ENCODE results near the gene ATP5F1E.

Gene ATP5F1E

DNA sequence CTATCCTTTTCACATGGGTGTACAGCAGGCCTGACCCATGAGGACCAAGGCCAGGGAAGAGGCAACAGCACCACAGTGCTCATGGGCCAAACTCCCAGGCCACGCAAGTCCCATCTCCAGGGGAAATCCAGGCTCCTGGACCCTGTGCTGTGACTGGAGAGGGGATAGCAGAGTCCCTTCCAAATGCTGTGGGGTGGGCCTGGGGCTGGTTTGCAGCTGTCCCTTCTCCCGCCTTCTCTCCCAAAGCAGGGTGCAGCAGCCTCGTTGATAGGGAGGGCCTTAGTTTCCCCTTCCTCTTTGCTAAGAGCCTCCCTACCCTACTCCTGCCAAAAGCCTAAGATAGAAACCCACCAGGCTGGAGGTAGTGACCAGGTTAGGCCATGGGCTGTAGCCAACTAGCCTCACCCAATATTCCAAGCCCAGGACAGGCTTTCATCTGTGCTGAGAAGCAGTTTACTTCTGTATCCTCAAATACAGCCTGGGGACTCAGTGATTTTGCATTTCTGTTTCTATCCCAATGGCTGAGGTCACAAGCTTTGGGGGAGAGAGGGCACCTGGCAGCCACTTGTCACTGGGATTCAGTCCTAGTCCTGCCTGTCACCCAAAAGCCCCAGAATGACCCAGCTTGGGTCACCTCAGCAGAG lies 26.5 kb downstream of the ATP5F1E start:
- no peak for DNase-seq

DNA sequence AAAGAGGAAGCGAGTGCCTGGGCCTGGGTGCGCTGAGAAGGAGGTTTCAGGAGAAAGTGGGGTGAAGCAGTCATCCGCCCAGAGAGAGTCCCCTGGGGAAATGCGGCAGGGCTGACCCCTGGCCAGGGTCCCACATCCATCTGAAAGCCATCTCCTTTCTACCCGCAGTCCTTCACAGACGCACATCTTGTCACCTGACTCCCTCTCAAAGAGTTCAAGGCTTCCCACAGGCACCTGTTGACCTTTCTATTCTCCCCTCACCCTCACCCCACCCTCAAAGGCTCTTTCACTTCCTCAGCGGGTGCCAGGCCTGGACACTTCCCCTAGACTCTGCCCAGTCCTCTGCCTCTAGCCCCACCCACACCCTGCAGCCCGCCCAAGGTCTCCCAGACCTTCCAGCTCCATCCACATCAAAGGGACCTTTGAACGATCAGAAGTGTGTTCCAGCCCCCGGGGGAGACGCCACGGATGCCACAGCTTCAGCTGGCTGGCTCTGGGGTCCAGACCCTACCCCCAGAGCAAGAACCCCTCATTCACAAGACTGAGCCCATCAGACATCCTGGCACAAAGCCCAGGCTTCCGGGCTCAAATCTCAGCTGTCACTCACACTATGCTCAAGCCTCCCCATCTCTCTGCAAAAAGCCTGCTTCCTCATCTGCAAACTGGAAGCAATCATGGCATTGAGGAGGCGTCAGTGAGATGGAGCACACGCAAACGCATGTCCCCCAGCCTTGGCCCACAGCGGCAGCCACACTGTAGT lies 27.2 kb downstream of the ATP5F1E start:
- no peak for DNase-seq

DNA sequence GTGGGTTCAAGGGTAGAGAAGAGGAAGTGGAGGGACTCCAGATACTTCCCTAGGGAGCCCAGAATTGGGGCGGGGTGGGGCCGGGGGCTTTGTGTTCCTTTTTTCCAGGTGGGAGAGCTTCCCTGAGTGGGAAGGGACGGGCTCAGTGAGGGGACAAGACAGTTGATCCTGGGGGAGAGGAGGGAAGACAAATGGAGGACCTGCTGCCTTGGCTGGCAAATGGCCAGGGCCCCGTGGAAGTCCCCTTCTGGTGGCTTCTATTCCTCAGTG lies 27.7 kb downstream of the ATP5F1E start:
- DNase-seq: peak; percentile 59

DNA sequence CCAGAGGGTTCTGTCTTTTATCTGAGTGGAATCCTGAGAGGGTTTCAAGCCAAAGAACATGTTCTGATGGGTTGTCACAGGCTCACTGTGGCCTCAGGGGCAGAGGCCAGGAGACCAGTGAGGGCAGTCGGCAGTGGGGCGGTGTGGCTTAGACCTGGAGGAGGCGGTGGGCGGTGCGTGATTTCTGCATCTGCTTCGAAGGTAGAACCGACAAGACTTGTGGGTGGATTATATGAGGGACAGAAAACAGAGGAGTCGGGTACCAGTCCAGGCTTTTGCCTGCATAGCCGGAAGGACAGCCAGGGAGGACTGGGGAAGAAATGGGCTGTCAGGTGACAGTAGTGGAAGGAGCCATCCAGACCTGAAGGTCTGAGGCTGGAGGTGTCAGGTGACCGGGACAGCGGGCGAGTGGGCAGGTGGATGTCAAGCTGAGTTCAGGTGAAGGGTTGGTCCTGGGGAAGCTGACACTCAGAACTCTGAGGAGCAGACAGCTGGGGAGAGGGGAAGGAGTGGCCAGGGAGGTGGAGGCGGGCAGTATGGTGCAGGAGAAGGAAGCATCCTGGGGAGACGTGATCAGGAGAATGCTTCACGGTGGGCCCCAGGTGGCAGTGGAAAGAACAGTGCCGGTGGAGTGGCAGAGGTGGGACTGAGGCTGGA lies 28.2 kb downstream of the ATP5F1E start:
- DNase-seq: no peak

DNA sequence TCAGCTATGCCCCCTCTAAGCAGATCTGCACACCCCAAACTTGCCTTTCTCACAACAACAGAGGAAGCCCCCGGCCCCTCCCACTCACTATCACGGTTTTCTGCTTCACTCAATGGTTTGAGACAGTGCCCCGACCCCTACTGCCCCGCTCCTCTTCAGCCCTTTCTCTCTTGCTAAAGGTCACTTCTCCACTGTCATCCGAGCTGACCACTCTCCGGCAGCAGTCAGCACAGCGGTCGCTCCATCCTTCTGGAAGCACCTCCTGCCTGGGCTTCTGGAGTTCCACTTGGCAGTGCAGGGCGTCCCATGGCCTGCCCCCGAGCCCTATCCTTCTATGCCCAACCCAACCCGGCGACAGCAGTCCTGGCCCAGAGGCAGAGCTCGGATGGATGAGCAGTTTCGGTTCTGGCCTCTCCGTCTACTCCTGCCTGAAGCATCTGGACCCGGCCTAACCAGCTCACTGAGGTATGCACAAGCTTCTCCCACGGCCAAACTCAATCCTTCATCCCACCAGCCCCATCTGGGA lies 29.2 kb downstream of the ATP5F1E start:
- DNase-seq: no peak

DNA sequence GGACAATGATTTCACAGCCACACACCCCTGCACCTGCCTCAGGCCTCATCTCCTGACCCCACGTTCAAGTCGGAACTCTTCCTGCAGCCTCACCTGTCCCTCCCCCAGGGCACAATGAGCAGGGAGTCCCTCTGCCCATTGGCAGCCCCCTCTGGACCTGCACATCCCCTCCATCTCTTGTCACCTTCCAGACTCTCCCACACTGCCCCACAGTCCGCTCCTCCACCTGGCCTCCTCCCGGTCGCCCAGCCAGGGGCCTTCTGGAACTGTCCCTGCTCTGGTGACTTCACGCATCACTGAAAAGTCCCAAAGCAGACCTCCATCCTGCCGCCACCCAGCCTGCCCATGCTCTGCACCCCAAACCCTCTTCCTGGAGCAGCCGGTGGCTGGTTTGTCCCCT lies 29.7 kb downstream of the ATP5F1E start:
- DNase-seq: no peak

DNA sequence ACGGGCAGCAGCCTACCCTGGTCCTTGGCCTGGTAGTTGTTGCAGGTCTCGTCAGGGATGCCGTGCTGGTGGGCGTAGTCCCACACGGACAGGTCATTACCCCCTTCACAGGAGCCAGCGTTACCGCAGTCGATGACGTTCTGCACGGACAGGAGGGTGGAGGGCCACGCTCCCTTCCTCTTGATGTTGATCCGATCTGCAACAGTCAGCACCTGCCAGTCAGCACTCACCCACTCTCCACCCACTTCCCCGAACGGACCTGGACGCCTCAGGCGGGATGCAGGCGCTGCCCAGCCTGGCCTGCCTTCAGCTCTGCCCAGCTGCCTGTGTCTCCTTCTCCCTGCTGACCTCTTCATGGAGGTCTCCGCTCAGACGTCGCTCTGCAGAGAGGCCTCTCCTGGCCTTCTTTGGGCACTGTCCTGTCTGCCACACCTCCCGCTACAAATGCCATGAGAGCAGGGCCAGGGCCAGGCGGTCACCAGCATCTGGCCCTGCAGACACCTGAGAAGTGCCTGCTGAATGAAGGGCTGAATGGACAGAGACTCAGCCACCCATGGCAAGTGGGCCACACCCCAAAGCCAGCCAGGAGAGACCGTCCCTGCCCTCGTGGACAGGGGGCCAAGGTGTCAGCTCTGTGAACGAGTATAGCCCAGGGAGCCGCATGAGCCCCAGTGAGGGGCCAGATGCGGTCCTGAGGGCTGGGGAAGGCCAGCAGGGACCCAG lies 30.5 kb downstream of the ATP5F1E start:
- DNase-seq: no peak

DNA sequence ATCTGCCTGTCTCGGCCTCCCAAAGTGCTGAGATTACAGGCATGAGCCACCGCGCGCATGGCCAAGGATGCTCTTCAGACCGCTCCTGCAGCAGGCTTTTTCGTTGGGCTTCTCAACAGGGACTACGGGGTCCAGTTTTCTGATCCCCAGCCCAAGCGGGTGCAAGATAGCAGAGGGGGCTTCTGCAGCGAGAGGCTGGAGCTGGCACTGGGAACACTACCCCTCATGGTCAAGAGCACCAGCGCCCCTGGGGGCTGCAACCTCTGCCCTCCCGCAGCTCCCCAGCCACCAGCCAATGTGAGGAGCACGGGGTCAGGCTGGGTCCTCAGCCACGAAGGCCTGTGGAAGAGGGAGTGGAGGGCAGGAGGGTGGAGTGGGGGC lies 31.1 kb downstream of the ATP5F1E start:
- DNase-seq: no peak

DNA sequence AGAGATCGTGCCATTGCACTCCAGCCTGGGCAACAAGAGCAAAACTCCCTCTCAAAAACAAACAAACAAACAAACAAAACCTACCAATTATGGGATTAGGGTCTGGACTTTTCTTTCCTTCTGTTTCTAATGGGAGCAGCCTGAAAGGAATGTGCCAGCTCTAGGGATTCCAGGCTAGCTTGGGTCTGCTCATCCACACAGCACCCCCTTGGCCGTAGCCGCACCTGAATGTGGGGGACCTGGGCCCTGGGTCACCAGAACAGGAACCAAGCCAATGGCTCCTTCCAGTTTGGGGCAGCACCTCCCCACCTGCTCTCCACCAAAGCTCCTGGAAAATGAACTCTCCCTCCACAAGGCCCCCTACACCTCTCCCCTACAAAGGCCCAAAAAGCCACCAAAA lies 31.8 kb downstream of the ATP5F1E start:
- no peak for DNase-seq

DNA sequence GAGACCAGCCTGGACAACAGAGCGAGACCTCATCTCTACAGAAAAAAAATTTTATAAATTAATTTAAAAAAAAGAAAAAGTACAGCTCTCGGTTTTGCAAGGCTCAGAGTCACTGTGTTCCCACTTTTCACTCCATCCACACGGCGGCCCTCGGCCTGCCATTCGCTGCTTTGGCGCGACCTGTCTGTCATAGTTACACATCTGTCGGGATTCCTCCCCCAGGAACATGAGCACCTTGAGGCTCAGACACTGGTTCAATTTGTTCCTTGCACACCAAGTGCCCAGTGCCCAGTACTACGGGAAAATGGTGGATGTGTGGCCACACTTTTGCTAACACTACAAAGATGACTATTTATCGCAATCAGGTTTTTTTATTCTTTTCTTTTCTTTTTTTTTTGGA lies 33.5 kb downstream of the ATP5F1E start:
- DNase-seq: no peak

DNA sequence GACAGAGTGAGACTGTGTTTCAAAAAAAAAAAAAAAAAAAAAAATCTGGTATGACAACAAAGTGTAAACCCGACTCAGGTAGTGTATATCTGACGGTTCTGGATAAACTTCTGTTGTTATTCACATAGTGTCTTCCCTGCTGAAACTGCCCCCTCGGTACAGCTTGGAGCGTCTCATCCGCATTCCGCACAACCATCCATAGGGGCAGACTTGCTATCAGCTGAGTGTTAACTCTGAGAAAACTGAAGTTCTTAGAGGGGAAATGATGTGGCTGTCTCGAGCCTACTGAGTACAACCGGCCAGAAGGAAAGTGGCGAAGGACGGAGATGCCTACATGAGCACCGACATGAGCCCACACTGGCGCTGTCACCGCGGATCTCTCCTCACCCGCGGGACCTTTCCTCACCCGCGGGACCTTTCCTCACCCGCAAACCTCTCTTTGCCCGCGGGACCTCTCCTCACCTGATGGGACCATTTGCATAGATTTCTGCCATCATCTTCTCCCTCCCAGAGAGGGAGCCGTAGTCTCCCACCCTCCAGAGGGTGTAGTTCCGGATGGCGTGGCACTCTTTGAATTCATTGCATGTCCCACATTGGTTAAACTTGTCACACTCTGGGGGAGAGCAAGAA lies 34.9 kb downstream of the ATP5F1E start:
- DNase-seq: no peak

DNA sequence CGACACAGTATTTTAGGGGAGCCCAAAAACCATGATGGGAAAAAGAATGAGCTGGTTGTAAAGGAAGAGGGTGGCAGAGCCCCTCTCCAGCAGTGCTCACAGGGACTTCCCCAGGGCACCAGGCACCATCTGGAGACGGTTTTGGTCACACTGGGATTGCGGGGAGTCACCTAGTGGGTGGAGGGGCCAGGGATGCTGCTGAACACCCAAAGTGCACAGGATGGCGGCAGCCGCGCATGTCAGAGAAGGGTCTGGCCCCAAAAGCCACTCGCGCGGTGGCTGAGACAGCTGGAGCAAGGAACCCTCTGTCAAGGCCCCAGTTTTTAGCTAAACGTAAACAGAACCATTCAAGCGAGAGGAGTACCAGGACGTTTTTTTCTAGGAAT lies 35.9 kb downstream of the ATP5F1E start:
- no peak for DNase-seq

DNA sequence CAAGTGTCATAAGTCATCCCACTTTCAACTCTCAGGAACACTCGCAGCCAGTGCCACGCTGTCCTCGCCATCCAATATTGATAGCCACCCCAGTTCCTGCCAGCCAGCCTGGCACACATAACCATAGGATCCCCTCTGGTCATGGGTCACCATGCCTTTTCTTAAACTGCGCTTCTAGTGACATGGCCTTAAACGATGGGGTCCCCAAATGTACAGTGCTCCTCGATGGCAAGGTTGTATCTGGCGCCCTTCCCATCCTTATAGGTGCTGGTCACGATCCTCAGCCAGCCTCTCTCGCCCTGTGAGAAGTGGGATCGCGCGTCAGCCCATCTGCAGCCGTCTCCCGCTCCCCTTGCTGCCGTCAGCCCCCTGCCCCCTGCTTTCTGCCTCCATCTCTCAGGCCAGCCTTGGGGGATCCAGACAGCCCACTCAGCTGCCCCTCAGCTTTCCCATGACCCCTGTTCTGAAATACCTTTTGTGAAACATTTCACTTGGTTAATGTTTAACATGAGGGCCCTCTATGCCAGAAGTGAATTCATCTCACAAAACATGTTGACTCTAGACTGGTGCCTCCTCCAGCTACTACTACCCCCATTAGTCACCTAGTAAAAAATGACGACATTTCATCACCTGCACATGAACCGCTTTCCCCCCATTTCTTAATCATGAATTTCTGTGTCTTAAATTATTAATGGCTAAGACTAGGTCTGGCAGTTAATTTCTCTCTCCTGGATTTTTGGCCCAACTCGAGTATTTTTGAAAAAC lies 36.5 kb downstream of the ATP5F1E start:
- DNase-seq: no peak

DNA sequence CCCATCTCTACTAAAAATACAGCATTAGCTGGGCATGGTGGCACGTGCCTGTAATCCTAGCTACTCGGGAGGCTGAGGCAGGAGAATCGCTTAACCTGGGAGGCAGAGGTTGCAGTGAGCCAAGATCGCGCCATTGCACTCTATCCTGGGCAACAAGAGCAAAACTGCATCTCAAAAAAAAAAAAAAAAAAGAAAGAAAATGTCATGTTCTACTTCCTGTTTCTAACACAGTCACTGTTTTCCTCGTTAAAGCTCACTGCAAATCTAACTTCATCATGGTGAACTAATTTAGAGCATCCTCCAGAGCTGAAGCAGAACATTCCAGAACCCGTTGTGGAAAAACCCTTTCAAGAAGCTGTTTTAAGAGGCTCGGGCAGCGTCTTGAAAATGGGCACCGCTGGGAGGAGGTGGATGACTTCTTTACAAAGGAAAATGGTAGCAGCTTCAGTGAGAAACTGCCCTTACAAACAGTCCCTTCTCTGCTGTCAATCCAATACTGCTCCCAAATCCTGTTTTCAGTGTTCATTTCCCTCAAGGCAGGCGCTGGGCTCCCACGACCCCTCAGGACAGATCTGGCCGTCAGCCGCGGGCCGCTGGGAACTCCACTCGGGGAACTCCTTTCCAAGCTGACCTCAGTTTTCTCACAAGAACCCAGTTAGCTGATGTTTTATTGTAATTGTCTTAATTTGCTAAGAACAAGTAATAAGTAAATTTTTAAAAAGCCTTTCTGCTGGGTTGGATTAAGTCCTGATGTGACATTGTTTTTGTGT lies 37.6 kb downstream of the ATP5F1E start:
- DNase-seq: no peak

DNA sequence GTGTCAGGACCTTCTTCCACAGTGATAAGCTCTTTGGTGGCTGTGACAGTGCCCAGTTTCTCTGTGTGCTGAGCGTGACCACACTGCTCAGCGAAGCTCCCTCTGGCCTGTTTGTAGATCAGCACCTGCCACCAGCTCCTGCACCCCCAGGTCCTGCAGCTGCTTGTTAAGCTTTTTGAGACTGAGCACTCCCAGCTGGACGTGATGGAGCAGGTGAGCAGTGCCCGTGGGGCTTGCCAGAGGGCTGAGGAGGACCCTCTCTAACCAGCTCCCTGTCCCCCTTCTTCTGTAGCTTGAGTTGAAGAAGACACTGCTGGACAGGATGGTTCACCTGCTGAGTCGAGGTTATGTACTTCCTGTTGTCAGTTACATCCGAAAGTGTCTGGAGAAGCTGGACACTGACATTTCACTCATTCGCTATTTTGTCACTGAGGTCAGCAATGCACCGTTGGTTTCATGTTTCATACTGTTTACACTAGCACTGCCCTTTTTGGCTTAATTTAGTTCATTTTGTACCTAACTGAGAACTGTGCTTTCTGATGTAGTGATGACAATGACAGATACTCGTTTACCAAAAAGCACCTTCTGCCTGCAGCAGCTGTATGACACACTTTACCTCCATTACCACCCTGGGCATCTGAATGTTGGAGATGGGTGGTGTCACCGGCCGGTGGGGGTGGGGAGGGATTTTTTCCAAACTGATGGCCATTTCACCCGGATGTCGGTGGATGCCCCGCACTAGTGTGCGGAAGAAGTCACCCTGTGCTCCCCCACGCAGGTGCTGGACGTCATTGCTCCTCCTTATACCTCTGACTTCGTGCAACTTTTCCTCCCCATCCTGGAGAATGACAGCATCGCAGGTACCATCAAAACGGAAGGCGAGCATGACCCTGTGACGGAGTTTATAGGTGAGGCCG lies 38.5 kb downstream of the ATP5F1E start:
- DNase-seq: no peak

DNA sequence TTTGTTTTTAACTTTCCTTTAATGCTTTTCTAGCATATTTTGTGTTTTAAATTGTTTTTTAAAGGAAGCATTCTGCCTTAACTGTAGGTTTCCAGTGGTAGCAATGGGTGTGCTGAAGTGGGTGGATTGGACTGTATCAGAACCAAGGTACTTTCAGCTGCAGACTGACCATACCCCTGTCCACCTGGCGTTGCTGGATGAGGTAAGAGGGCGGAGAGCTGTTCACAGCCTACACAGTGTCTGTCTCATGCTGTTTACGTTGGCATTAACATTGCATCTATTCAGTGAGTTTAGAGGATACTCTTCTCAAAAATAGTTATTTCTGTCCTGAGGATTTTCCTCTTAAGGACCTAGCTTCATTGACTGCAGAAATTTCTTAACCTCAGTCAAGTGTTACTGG lies 39.2 kb downstream of the ATP5F1E start:
- DNase-seq: no peak

DNA sequence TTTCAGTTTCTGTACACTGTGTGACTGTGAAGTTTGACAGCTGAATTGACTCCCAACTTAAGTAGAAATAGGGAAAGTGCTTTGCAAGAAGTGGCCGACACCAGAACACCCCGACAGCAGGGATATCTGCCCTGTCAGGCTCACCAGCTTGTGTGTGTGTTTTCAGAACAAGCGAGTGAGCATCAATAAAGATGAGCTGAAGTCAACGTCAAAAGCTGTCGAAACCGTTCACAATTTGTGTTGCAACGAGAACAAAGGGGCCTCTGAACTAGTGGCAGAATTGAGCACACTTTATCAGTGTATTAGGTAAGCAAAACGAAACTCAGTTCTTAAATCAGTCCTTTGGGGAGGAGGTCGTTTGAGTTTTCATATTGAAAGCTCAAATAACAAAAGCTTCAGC lies 40.4 kb downstream of the ATP5F1E start:
- no peak for DNase-seq

DNA sequence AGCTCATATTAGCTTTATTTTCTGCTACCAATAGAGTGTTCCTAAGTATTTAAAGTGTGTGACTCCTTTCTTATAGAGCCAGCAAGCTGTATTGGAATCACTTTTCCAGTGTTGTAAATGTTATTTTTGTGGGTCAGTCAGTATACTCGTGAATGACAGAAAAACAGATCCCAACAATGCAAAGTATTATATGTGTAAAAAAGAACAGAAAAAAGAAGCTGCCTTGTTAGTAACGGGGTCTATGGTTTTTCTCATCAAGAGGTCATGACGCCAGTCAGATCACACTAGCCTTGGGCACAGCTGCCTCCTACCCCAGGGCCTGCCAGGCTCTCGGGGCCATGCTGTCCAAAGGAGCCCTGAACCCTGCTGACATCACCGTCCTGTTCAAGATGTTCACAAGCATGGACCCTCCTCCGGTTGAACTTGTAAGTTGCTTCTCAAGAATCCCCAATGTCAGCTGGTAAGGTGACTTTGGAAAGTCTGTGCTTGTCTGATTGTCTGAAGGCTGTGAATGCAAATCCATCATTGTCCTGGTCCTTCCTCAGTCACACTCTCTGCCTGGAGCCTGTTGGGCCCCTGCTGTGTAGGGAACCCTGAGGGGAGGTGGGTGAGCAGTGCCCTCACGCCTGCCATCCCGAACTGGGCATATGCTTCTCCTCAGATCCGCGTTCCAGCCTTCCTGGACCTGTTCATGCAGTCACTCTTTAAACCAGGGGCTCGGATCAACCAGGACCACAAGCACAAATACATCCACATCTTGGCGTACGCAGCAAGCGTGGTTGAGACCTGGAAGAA lies 41.3 kb downstream of the ATP5F1E start:
- no peak for DNase-seq

DNA sequence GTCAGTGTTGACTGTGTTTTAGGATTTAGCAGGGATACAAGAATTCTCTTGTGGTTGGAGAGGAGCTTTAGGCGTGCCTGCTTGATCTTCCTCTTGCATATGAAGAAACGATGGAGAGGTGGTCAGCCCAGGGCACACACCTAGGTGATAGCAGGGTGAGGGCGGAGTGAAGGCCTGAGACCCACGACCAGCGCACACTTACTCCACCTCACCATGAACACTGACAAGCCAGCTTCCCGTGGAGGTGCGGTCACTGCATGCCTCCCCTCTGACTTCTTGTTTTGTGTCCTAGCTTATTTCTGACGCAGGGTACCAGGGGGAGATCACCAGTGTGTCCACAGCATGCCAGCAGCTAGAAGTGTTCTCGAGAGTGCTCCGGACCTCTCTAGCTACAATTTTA lies 42.9 kb downstream of the ATP5F1E start:
- DNase-seq: no peak

DNA sequence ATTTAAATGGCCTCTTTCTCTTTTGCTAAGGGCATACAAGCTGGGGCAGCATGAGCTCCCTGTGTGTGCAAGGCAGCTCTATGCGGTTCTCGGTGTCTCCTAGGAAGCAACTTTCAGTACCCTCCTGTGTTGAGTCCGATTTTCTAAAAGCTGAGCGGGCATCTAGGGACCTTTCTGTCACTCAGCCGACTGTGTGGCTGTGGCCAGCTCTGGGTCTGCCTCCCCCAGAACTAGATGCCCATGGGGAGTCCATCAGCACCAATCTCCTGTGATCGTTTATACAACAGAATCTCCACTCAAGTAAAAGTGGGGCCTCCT lies 43.6 kb downstream of the ATP5F1E start:
- no peak for DNase-seq
